SJSA1 (cell line): ENCODE data around the gene NRG2. TPM values are rescaled to one million over a fixed set of nuclear protein-coding genes. Genes with fewer than 3 reads are reported as not detected.
A peak's percentile ranks its signal among the peaks of the same experiment; 100 is the strongest.

Experiments
- DNase-seq, 2 experiments: peaks; one replicate each; pipeline ENCODE4 v3.0.0-alpha.2; 2015 to 2020; ENCODE audit warnings: low spot score in 2 of 2, low read depth in 1 of 2
- H3K27ac ChIP-seq: fragments of 250-450 bp; sonication (Bioruptor Pico); 2 replicates; pipeline ENCODE4 v1.5.1; 2020; ENCODE audit warnings: mild to moderate bottlenecking, moderate library complexity
- H3K27me3 ChIP-seq: fragments of 250-450 bp; sonication (Bioruptor Pico); replicated peaks from 2 replicates; pipeline ENCODE4 v1.5.1; 2020; ENCODE audit warnings: mild to moderate bottlenecking, moderate library complexity
- H3K36me3 ChIP-seq: fragments of 250-450 bp; sonication (Bioruptor Pico); 2 replicates; pipeline ENCODE4 v1.5.1; 2020; ENCODE audit warnings: mild to moderate bottlenecking
- H3K4me1 ChIP-seq: fragments of 250-450 bp; sonication (Bioruptor Pico); replicated peaks from 2 replicates; pipeline ENCODE4 v1.6.1; 2021; ENCODE audit warnings: mild to moderate bottlenecking
- H3K4me3 ChIP-seq: fragments of 250-450 bp; sonication (Bioruptor Pico); 2 replicates; pipeline ENCODE4 v1.5.1; 2020; ENCODE audit warnings: mild to moderate bottlenecking
- H3K9me3 ChIP-seq: fragments of 250-450 bp; sonication (Bioruptor Pico); replicated peaks from 2 replicates; pipeline ENCODE4 v1.5.1; 2020; ENCODE audit warnings: mild to moderate bottlenecking
- total RNA-seq: library from RNA; depleted of rRNA; stranded (reverse); fragments of >200 nt; shearing (Covaris generic); gene quantifications from 2 replicates; pipeline ENCODE4 v1.2.3, GENCODE V29; 2014

NRG2 gene
- total RNA-seq, 1 experiment from 2014 or later, result not detected

GRCh38 chr5:139847790-139848507, 195.2 kb downstream of the NRG2 start:
- H3K9me3 ChIP-seq, result no peaks in the 10 kb centered on the region; the same call in 1 of the 2 replicates

DNA sequence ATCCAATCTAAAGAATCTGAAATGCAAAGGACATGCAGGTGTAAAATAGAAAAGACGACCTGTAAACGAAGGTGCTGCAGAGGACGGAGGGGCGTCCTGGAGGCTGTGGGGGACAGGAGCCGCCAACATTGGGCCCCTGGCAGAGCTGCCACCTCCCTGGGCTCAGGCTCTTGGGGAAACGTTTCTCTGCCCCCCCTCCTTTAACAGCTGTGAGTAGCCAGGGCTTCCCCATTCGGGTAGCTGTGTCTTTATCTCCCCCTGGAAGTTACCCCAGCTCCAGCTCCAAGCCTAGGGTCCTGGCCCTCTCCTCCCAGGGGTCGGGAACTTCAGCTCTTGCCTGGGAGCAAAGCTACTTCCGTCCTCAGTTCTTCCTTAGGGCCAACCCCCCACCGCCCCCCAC, 196.0 kb downstream of the NRG2 start:
- Histone ChIP-seq H3K9me3 (no peaks in the 10 kb centered on the region; the same call in 1 of the 2 replicates), H3K4me1 (peaks cover 8% of the 10 kb centered on the region), H3K27ac (no peak overlapping the region), H3K36me3 (no peaks in the 10 kb centered on the region), H3K4me3 (no peak overlapping the region), H3K27me3 (peaks cover 78% of the 10 kb centered on the region)
- no peak for DNase-seq

More at GRCh38 chr5:139847790-139848507, 195.2 kb downstream of the NRG2 start:
- Histone ChIP-seq H3K27ac (no peak overlapping the region), H3K36me3 (no peaks in the 10 kb centered on the region), H3K27me3 (peaks cover 74% of the 10 kb centered on the region), H3K4me1 (peaks cover 8% of the 10 kb centered on the region), H3K4me3 (peak overlapping the region; percentile 38)
- DNase-seq, result peak in 1 of 2 experiments; percentile 37

DNA sequence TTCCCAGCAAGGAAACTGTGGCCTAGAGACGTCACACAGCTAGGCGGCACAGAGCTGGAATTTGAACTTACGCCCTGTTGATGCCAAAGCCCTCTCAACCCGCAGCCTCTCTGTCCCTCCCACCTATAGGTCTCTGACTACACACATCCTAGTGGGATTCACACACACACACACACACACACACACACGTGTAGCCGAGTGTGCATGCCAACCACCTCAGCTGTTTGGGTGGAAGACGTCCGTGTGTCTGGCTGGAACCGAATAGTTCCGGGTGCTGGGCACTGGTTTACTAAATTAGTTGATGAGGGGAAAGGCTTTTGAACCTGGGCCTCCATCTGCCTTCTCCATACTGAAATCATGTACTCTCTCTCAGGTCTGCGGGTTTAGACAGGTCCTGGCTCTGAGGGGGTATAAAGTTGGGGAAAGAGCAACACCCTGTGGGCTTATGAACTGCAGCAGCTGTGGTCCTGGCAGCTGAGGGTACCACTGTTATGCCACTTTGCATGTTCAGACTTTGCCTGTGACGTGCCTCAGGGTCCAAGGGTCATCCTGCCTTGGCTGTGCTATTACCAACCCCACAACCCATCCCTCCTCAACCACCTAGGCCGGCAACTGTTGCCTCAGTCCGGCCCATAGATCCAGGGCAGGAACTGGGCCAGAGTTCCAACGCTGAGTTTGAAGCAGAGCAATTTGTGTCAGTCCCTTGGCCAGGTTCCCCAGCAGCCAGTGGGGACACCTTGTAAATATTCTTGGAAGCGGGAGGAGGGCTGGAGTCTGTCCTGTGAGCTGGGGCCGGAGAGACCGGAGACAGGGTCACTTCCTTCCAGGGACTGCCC, 197.0 kb downstream of the NRG2 start:
- H3K9me3 ChIP-seq, result no peaks in the 10 kb centered on the region; the same call in 1 of the 2 replicates
- no peak overlapping the region for H3K4me3 ChIP-seq
- H3K27ac ChIP-seq, result no peak overlapping the region
- H3K27me3 ChIP-seq, result peaks cover 77% of the 10 kb centered on the region
- no peaks in the 10 kb centered on the region for H3K36me3 ChIP-seq
- DNase-seq, result no peak
- H3K4me1 ChIP-seq, result peaks cover 8% of the 10 kb centered on the region

- Histone ChIP-seq H3K4me1 (peaks cover 8% of the 10 kb centered on the region), H3K36me3 (no peaks in the 10 kb centered on the region), H3K4me3 (no peak overlapping the region), H3K27me3 (peaks cover 71% of the 10 kb centered on the region), H3K27ac (no peak overlapping the region), H3K9me3 (no peaks in the 10 kb centered on the region; the same call in 1 of the 2 replicates)
- peak; percentile 53 to 86 for DNase-seq
Measured at GRCh38 chr5:139844472-139845145, 198.5 kb downstream of the NRG2 start.

- H3K27ac ChIP-seq, result no peak overlapping the region
- DNase-seq, result no peak
- H3K9me3 ChIP-seq, result no peaks in the 10 kb centered on the region; the same call in 1 of the 2 replicates
- peaks cover 66% of the 10 kb centered on the region for H3K27me3 ChIP-seq
- H3K4me3 ChIP-seq, result no peak overlapping the region
- H3K4me1 ChIP-seq, result peaks cover 8% of the 10 kb centered on the region
- no peaks in the 10 kb centered on the region for H3K36me3 ChIP-seq
Measured at GRCh38 chr5:139843991-139844390, 199.1 kb downstream of the NRG2 start.

DNA sequence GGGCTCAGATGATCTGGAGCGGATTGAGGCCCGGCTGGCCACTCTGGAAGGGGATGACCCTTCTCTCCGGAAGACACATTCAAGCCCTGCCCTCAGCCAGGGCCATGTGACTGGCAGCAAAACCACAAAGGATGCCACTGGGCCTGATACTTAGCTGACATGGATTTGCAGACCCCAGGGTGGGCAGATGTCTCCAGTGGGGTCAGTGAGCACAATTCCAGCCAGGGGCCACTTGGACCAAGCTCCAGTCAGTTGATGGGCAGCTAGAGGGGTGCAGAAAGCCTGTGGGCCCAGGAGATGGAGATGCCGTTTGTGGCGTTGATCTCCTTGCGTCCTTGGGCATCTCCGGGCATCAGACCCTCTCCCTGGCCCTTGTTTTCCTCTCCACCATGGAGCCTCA, 200.8 kb downstream of the NRG2 start:
- Histone ChIP-seq H3K4me1 (no peaks in the 10 kb centered on the region), H3K27ac (no peak overlapping the region), H3K27me3 (peaks cover 63% of the 10 kb centered on the region), H3K36me3 (no peaks in the 10 kb centered on the region), H3K9me3 (no peaks in the 10 kb centered on the region), H3K4me3 (no peak overlapping the region)
- no peak for DNase-seq

GRCh38 chr5:139841549-139841948, 201.6 kb downstream of the NRG2 start:
- Histone ChIP-seq H3K27me3 (peaks cover 56% of the 10 kb centered on the region), H3K4me1 (no peaks in the 10 kb centered on the region), H3K9me3 (no peaks in the 10 kb centered on the region), H3K4me3 (no peak overlapping the region), H3K36me3 (no peaks in the 10 kb centered on the region), H3K27ac (no peak overlapping the region)
- DNase-seq, result no peak

- Histone ChIP-seq H3K9me3 (no peaks in the 10 kb centered on the region), H3K36me3 (no peaks in the 10 kb centered on the region), H3K4me1 (no peaks in the 10 kb centered on the region), H3K4me3 (no peak overlapping the region), H3K27ac (no peak overlapping the region), H3K27me3 (peaks cover 39% of the 10 kb centered on the region)
- no peak for DNase-seq
Measured at GRCh38 chr5:139839918-139840317, 203.2 kb downstream of the NRG2 start.

- Histone ChIP-seq H3K4me1 (no peaks in the 10 kb centered on the region), H3K36me3 (no peaks in the 10 kb centered on the region), H3K9me3 (no peaks in the 10 kb centered on the region), H3K4me3 (no peak overlapping the region), H3K27ac (no peak overlapping the region), H3K27me3 (peaks cover 35% of the 10 kb centered on the region)
- no peak for DNase-seq
Measured at GRCh38 chr5:139839232-139839815, 203.8 kb downstream of the NRG2 start.

GRCh38 chr5:139838381-139839197, 204.5 kb downstream of the NRG2 start:
- H3K9me3 ChIP-seq, result no peaks in the 10 kb centered on the region
- no peak for DNase-seq
- H3K4me1 ChIP-seq, result no peaks in the 10 kb centered on the region
- peaks cover 37% of the 10 kb centered on the region for H3K27me3 ChIP-seq
- H3K4me3 ChIP-seq, result no peak overlapping the region
- no peaks in the 10 kb centered on the region for H3K36me3 ChIP-seq
- no peak overlapping the region for H3K27ac ChIP-seq

GRCh38 chr5:139837711-139838380, 205.3 kb downstream of the NRG2 start:
- H3K27ac ChIP-seq, result no peak overlapping the region
- no peak overlapping the region for H3K4me3 ChIP-seq
- DNase-seq, result no peak
- no peaks in the 10 kb centered on the region for H3K36me3 ChIP-seq
- peaks cover 39% of the 10 kb centered on the region for H3K27me3 ChIP-seq
- no peaks in the 10 kb centered on the region for H3K4me1 ChIP-seq
- H3K9me3 ChIP-seq, result no peaks in the 10 kb centered on the region

- H3K27ac ChIP-seq, result no peak overlapping the region
- H3K27me3 ChIP-seq, result peaks cover 41% of the 10 kb centered on the region
- no peaks in the 10 kb centered on the region for H3K36me3 ChIP-seq
- no peaks in the 10 kb centered on the region for H3K9me3 ChIP-seq
- no peak overlapping the region for H3K4me3 ChIP-seq
- DNase-seq, result no peak
- no peaks in the 10 kb centered on the region for H3K4me1 ChIP-seq
Measured at GRCh38 chr5:139836469-139837208, 206.5 kb downstream of the NRG2 start.
